ENCODE measurements around the gene SULF2.

Gene SULF2

DNA sequence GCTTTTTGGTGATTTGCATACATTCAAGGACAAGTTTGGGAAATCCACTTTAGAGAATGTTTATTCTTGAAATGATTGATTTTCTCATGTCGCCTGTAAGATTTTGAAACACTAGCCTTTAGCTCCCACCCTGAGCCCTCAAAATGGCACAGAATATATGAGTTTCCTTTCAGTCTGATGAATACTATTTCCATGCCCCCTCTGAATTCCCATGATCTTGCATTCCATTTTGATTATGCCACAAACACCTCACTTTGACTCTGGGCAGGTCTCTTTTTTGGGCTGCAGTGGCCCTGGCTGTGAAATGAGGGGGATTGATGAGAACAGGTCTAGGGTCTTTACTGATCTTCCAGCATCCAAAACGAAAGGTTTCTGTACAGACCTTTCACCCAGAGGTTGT, 50.4 kb downstream of the SULF2 start:
- H3K27ac ChIP-seq (ENCODE audit: low read depth, low read length), result no peak overlapping the region
- H2AFZ ChIP-seq (ENCODE audit: low read length, unreplicated experiment), result no peak overlapping the region
- H3K27me3 ChIP-seq (ENCODE audit: insufficient read depth, low read length), result peaks cover 5% of the 10 kb centered on the region; the same call in 1 of the 2 replicates
- H3K79me2 ChIP-seq (ENCODE audit: control insufficient read depth, insufficient read depth, low read length, unreplicated experiment), result no peaks in the 10 kb centered on the region
- no peaks in the 10 kb centered on the region for H3K36me3 ChIP-seq (ENCODE audit: insufficient read depth, low read length)
- no peak overlapping the region for H3K4me3 ChIP-seq (ENCODE audit: low read depth, low read length)
- no peaks in the 10 kb centered on the region for H3K4me1 ChIP-seq (ENCODE audit: control insufficient read depth, insufficient read depth, low read length, unreplicated experiment)

DNA sequence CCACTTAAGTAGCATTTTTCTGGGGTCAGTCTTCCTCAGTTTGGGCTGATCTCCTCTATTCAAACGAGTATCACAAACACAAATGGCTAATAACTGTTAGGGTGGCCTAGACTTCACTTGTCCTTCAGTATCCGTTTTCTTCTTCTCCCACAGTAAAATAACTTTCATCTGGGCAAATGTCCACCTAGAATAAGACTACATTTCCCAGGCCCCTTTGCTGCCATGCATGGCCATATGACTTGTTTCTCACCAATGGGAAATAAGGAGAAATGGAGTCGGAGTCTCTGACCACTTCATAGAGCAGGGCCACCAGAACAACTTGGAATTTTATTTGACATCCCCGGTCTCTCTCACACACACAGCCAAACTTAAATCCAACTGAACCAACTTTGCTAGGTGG, 51.4 kb downstream of the SULF2 start:
- H3K36me3 ChIP-seq (ENCODE audit: insufficient read depth, low read length), result no peaks in the 10 kb centered on the region
- H3K79me2 ChIP-seq (ENCODE audit: control insufficient read depth, insufficient read depth, low read length, unreplicated experiment), result no peaks in the 10 kb centered on the region
- no peak overlapping the region for H3K27ac ChIP-seq (ENCODE audit: low read depth, low read length)
- H3K4me3 ChIP-seq (ENCODE audit: low read depth, low read length), result no peak overlapping the region
- peaks cover 10% of the 10 kb centered on the region for H3K27me3 ChIP-seq (ENCODE audit: insufficient read depth, low read length)
- H2AFZ ChIP-seq (ENCODE audit: low read length, unreplicated experiment), result no peak overlapping the region
- H3K4me1 ChIP-seq (ENCODE audit: control insufficient read depth, insufficient read depth, low read length, unreplicated experiment), result no peaks in the 10 kb centered on the region

DNA sequence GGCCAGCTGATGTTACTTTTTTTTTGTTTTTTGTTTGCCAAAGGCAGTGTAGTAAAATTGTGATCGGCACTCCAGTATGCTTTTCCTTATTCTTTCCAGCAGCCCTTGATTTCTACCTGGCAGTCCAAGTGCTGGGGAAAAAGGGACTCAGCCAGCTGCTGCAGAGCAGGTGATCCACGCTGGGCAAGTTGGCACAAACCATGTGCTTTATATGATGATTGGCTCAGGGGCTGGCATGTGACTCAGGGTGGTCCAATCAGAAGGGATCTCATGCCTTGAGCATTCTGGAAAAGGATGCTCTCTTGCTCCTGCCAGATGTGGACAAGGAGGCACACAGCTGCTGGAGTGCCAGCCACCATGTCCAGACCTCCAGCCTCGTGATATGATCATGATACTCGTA, 54.5 kb downstream of the SULF2 start:
- Histone ChIP-seq H2AFZ (ENCODE audit: low read length, unreplicated experiment) (no peak overlapping the region), H3K4me1 (ENCODE audit: control insufficient read depth, insufficient read depth, low read length, unreplicated experiment) (no peaks in the 10 kb centered on the region), H3K36me3 (ENCODE audit: insufficient read depth, low read length) (no peaks in the 10 kb centered on the region), H3K79me2 (ENCODE audit: control insufficient read depth, insufficient read depth, low read length, unreplicated experiment) (no peaks in the 10 kb centered on the region), H3K4me3 (ENCODE audit: low read depth, low read length) (no peak overlapping the region), H3K27me3 (ENCODE audit: insufficient read depth, low read length) (peaks cover 20% of the 10 kb centered on the region), H3K27ac (ENCODE audit: low read depth, low read length) (no peak overlapping the region)

DNA sequence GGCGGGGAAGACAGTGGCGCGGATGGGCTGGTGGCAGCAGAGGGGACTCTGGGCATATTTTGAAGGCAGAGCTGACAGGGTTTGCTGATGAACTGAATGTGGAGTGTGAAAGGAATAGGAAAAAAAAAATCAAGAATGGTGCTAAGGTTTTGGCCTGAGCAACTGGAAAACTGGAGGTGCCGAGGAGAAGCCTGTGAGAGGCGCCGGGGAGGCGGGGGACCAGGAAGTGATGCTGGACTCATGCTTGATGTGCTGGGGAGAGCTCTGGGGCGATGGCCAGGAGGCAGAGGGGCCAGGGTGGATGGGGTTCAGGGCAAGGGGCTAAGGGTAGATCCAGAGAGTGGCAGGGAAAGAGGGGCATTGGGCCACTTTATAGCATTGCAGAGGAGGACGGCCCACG, 55.8 kb downstream of the SULF2 start:
- H3K36me3 ChIP-seq (ENCODE audit: insufficient read depth, low read length), result no peaks in the 10 kb centered on the region
- peaks cover 20% of the 10 kb centered on the region for H3K27me3 ChIP-seq (ENCODE audit: insufficient read depth, low read length)
- H3K27ac ChIP-seq (ENCODE audit: low read depth, low read length), result no peak overlapping the region
- H2AFZ ChIP-seq (ENCODE audit: low read length, unreplicated experiment), result no peak overlapping the region
- no peaks in the 10 kb centered on the region for H3K4me1 ChIP-seq (ENCODE audit: control insufficient read depth, insufficient read depth, low read length, unreplicated experiment)
- H3K79me2 ChIP-seq (ENCODE audit: control insufficient read depth, insufficient read depth, low read length, unreplicated experiment), result no peaks in the 10 kb centered on the region
- no peak overlapping the region for H3K4me3 ChIP-seq (ENCODE audit: low read depth, low read length)

DNA sequence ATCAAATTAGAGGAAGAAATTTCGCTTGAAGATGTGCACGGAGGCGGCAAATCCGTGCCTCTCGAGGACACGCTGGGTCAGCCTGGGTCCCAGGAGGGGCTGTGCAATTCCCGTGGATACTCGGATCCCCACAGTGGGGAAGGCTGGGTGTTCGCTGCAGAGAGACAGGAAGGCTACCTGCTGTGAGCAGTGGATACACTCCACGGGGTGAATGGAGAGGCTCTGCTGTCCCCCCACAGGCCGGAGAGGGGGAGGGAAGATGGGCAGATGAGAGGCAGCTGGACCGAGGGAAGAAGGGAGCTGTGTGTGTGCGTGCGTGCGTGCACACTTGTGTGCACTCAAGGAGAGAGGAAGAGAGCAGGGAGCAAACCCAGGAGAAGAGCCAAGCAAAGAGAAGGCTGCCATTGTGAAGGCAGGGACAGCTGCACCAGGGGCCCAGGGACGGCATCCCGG, 57.3 kb downstream of the SULF2 start:
- H3K36me3 ChIP-seq (ENCODE audit: insufficient read depth, low read length), result no peaks in the 10 kb centered on the region
- no peak overlapping the region for H2AFZ ChIP-seq (ENCODE audit: low read length, unreplicated experiment)
- peaks cover 20% of the 10 kb centered on the region for H3K27me3 ChIP-seq (ENCODE audit: insufficient read depth, low read length)
- no peaks in the 10 kb centered on the region for H3K79me2 ChIP-seq (ENCODE audit: control insufficient read depth, insufficient read depth, low read length, unreplicated experiment)
- no peak overlapping the region for H3K27ac ChIP-seq (ENCODE audit: low read depth, low read length)
- H3K4me3 ChIP-seq (ENCODE audit: low read depth, low read length), result no peak overlapping the region
- no peaks in the 10 kb centered on the region for H3K4me1 ChIP-seq (ENCODE audit: control insufficient read depth, insufficient read depth, low read length, unreplicated experiment)

DNA sequence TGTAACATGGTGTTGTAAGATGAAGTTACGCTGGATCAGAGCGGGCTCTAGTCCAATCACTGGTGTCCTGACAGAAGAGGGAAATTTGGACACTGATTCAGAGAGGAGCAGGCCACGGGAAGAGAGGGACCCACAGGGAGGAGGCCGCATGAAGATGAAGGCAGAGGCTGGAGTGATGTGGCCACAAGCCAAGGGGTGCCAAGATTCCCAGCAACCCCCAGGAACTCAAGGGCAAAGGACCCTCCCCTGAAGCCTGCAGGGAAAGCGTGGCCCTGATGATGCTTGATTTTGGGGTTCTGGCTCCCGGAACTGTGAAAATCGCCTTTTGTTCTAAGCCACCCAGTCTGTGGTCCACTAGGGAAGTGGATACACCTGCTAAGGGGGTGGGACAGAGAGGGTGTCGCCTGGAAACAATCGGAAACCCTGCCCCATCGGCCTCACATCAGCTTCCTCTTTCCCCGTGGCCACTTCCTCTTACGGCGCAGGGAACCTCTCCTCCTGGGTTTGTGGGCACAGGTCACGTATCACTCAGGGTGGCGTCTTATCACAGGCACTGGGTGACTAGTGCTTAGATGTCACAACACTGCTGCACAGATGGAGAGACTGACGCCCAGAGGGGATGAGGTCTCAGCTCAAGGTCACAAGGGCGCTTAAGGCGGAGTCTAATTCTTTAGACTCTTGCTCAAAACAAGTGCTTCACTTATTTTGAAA, 58.0 kb downstream of the SULF2 start:
- Histone ChIP-seq H3K4me3 (ENCODE audit: low read depth, low read length) (no peak overlapping the region), H3K4me1 (ENCODE audit: control insufficient read depth, insufficient read depth, low read length, unreplicated experiment) (no peaks in the 10 kb centered on the region), H3K36me3 (ENCODE audit: insufficient read depth, low read length) (no peaks in the 10 kb centered on the region), H3K27ac (ENCODE audit: low read depth, low read length) (no peak overlapping the region), H2AFZ (ENCODE audit: low read length, unreplicated experiment) (no peak overlapping the region), H3K27me3 (ENCODE audit: insufficient read depth, low read length) (peaks cover 20% of the 10 kb centered on the region), H3K79me2 (ENCODE audit: control insufficient read depth, insufficient read depth, low read length, unreplicated experiment) (no peaks in the 10 kb centered on the region)

DNA sequence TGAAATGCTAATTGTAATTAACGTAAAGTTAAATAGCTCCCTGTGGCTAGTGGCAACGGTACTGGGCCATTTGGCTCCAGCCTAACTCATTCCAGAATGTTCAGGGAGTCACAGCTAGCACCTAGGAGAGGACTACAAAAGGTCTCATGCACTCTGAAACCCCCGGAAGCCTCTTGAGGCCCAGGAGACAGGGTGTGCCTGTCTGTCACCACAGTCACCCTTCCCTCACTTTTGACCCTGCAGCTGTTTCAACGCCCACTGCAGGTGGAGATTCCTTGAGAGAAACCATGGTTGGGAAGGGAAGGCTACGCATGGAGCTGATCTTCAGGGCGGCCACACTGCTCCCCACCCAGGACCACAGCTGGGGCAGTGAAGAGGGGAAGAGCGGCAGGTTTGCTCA, 58.6 kb downstream of the SULF2 start:
- Histone ChIP-seq H3K4me3 (ENCODE audit: low read depth, low read length) (no peak overlapping the region), H3K4me1 (ENCODE audit: control insufficient read depth, insufficient read depth, low read length, unreplicated experiment) (no peaks in the 10 kb centered on the region), H3K27me3 (ENCODE audit: insufficient read depth, low read length) (peaks cover 16% of the 10 kb centered on the region; the same call in 1 of the 2 replicates), H2AFZ (ENCODE audit: low read length, unreplicated experiment) (no peak overlapping the region), H3K36me3 (ENCODE audit: insufficient read depth, low read length) (no peaks in the 10 kb centered on the region), H3K79me2 (ENCODE audit: control insufficient read depth, insufficient read depth, low read length, unreplicated experiment) (no peaks in the 10 kb centered on the region), H3K27ac (ENCODE audit: low read depth, low read length) (no peak overlapping the region)

DNA sequence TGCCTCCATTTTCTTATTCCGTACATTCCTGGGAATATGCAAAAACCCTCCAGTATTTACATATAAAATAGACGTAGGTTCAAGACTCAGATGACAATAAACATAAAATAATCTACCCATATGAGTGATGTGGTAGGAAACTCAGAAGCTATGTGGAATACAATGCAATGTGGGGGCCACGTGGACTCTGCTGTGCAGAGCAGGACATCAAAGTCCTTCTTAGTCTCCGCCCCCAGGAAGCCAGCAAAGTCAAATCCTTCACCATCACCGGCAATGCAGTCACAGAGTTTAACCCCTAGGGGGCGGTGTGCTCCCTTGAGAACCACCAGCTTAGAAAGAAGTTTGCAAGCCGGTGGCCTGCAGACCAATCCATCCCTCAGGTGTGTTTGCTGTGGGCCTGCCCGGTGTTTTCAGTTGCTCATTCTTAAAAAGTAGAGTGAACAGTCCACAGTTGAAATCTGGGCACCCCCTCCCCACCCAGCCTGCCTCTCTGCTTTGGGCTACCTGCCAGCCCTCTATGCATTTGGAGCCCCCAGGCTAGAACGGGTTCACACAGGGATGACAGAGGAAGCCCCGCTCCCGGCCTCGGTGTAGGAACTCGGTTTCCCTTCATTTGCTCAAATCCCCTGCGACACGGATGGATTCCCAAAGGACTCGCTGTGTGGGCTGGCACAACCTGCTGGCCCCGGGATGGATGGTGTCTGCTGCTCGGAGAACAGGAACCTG, 59.9 kb downstream of the SULF2 start:
- Histone ChIP-seq H3K4me1 (ENCODE audit: control insufficient read depth, insufficient read depth, low read length, unreplicated experiment) (no peaks in the 10 kb centered on the region), H3K36me3 (ENCODE audit: insufficient read depth, low read length) (no peaks in the 10 kb centered on the region), H3K79me2 (ENCODE audit: control insufficient read depth, insufficient read depth, low read length, unreplicated experiment) (no peaks in the 10 kb centered on the region), H3K4me3 (ENCODE audit: low read depth, low read length) (no peak overlapping the region), H3K27me3 (ENCODE audit: insufficient read depth, low read length) (peaks cover 16% of the 10 kb centered on the region; the same call in 1 of the 2 replicates), H3K27ac (ENCODE audit: low read depth, low read length) (no peak overlapping the region), H2AFZ (ENCODE audit: low read length, unreplicated experiment) (no peak overlapping the region)

DNA sequence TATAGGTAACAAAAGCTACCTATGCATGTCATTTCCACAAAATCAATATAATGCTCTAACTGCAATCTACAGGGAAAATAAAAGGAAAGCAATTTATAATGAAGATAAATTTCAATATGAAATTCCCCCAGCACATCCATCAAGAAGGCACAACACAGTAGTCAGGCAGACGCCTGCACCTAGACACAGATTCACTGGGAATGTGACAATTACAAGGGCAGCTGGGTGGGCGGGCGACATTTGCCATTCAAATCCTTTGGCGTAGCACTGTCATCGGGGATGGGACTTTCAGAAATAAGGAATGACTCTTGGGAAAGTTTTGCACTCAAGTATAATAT, 60.4 kb downstream of the SULF2 start:
- peaks cover 16% of the 10 kb centered on the region; the same call in 1 of the 2 replicates for H3K27me3 ChIP-seq (ENCODE audit: insufficient read depth, low read length)
- H3K4me1 ChIP-seq (ENCODE audit: control insufficient read depth, insufficient read depth, low read length, unreplicated experiment), result no peaks in the 10 kb centered on the region
- no peak overlapping the region for H3K4me3 ChIP-seq (ENCODE audit: low read depth, low read length)
- H3K36me3 ChIP-seq (ENCODE audit: insufficient read depth, low read length), result no peaks in the 10 kb centered on the region
- H2AFZ ChIP-seq (ENCODE audit: low read length, unreplicated experiment), result no peak overlapping the region
- no peak overlapping the region for H3K27ac ChIP-seq (ENCODE audit: low read depth, low read length)
- no peaks in the 10 kb centered on the region for H3K79me2 ChIP-seq (ENCODE audit: control insufficient read depth, insufficient read depth, low read length, unreplicated experiment)

DNA sequence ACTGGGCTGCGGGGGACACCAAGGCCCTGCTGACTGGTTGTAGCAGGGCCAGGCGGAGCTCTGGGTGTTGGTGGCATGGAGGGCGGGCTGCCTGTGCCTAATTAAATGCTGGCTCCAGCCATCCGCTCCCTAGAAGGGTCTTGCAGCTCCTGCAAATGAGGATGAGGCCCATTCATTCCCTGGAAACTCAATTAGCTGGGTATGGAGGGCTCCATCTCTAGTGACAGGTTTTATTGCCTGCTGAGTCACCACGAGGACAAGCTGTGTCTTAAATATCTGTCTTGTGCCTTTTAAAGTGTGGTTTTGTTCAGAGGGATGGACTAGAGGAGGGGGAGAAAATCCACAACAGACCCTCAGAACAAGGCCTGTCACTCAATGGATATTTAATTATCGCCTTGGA, 60.9 kb downstream of the SULF2 start:
- no peaks in the 10 kb centered on the region for H3K79me2 ChIP-seq (ENCODE audit: control insufficient read depth, insufficient read depth, low read length, unreplicated experiment)
- peaks cover 15% of the 10 kb centered on the region; the same call in 1 of the 2 replicates for H3K27me3 ChIP-seq (ENCODE audit: insufficient read depth, low read length)
- no peak overlapping the region for H3K27ac ChIP-seq (ENCODE audit: low read depth, low read length)
- no peak overlapping the region for H2AFZ ChIP-seq (ENCODE audit: low read length, unreplicated experiment)
- no peaks in the 10 kb centered on the region for H3K36me3 ChIP-seq (ENCODE audit: insufficient read depth, low read length)
- no peaks in the 10 kb centered on the region for H3K4me1 ChIP-seq (ENCODE audit: control insufficient read depth, insufficient read depth, low read length, unreplicated experiment)
- H3K4me3 ChIP-seq (ENCODE audit: low read depth, low read length), result no peak overlapping the region

DNA sequence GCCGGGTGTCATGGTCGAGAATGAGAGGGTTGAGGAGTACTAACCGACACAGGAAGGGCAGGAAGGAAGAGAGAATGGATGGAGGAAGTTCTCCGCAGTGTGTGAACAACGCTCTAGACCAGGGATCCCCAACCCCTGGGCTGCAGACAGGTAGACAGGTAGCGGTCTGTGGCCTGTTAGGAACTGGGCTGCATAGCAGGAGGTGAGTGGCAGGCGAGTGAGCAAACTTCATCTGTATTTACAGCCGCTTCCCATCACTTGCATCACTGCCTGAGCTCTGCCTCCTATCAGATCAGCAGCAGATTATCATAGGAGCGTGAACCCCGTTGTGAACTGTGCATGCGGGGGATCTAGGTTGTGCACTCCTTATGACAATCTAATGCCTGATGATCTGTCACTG, 62.0 kb downstream of the SULF2 start:
- no peaks in the 10 kb centered on the region for H3K4me1 ChIP-seq (ENCODE audit: control insufficient read depth, insufficient read depth, low read length, unreplicated experiment)
- H3K27ac ChIP-seq (ENCODE audit: low read depth, low read length), result no peak overlapping the region
- H3K4me3 ChIP-seq (ENCODE audit: low read depth, low read length), result no peak overlapping the region
- H3K79me2 ChIP-seq (ENCODE audit: control insufficient read depth, insufficient read depth, low read length, unreplicated experiment), result no peaks in the 10 kb centered on the region
- no peaks in the 10 kb centered on the region for H3K36me3 ChIP-seq (ENCODE audit: insufficient read depth, low read length)
- H2AFZ ChIP-seq (ENCODE audit: low read length, unreplicated experiment), result no peak overlapping the region
- peaks cover 7% of the 10 kb centered on the region; the same call in 1 of the 2 replicates for H3K27me3 ChIP-seq (ENCODE audit: insufficient read depth, low read length)

Data from ACC112 (cell line).